Measurements from ENCODE around the gene SNX25.

The SNX25 gene

GRCh38 chr4:185246453-185246852, 37.1 kb downstream of the SNX25 start:
- in situ Hi-C loops (cut with MboI; ENCODE audit: low sequenced_read_pairs, unreplicated experiment) = no loop called here
- no peak for TF ChIP-seq CTCF (IDR thresholded peaks at IDR 0.05; ENCODE audit: borderline replicate concordance, control extremely low read depth, extremely low read depth, insufficient read depth, missing control alignments)
- DNase-seq (ENCODE audit: low spot score) = no peak

DNA sequence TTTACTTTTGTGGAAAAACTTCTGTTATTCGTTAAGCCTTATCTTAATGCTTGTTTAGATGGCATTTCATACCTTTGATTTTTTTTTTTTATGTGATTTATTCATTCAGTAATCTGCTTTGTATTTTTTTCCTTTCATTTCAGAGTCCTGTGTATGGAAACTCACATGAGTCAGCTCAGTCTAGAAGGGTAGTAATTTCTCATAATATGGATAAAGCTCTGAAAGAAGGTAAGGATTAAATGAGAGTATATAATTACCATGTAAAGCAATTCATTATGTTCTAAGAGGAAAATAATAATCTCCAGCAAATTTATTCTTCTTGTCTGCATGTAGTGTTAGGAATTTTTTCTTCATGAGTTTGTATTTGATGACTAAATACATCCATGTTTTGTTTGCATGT, 37.8 kb downstream of the SNX25 start:
- TF ChIP-seq CTCF (IDR thresholded peaks at IDR 0.05; ENCODE audit: borderline replicate concordance, control extremely low read depth, extremely low read depth, insufficient read depth, missing control alignments) = no peak
- no peak for DNase-seq (ENCODE audit: low spot score)
- in situ Hi-C loops (cut with MboI; ENCODE audit: low sequenced_read_pairs, unreplicated experiment) = no loop called here

DNA sequence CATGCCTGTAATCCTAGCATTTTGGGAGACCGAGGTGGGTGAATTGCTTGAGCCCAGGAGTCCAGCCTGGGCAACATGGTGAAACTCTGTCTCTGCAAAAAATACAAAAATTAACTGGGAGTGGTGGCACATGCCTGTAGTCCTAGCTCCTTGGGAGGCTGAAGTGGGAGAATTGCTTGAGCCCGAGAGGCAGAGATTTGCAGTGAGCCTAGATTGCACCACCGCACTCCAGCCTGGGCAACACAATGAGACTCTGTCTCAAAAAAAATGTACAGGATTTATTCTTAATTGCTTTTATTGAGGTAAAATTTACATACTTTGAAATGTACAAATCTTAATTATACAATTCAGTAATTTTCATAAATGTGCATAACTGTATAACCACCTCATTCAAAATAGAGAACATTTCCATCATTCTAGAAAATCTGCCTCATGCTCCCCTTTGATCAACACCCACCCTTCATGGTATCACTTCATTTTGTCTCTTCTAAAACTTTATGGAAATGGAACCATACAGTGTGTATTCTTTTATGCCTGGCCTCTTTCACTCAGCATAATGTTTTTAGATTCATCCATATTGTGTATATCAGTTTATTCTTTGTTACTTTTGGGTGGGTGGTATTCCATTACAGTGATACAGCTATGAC, 39.1 kb downstream of the SNX25 start:
- in situ Hi-C loops (cut with MboI; ENCODE audit: low sequenced_read_pairs, unreplicated experiment) = no loop called here
- no peak for DNase-seq (ENCODE audit: low spot score)
- no peak for TF ChIP-seq CTCF (IDR thresholded peaks at IDR 0.05; ENCODE audit: borderline replicate concordance, control extremely low read depth, extremely low read depth, insufficient read depth, missing control alignments)

- TF ChIP-seq CTCF (IDR thresholded peaks at IDR 0.05; ENCODE audit: borderline replicate concordance, control extremely low read depth, extremely low read depth, insufficient read depth, missing control alignments) = no peak
- in situ Hi-C loops (cut with MboI; ENCODE audit: low sequenced_read_pairs, unreplicated experiment) = no loop called here
- DNase-seq (ENCODE audit: low spot score) = no peak
Measured at GRCh38 chr4:185249105-185249504, 39.7 kb downstream of the SNX25 start.

GRCh38 chr4:185254434-185254833, 45.0 kb downstream of the SNX25 start:
- in situ Hi-C loops (cut with MboI; ENCODE audit: low sequenced_read_pairs, unreplicated experiment) = no loop called here
- DNase-seq (ENCODE audit: low spot score) = no peak
- no peak for TF ChIP-seq CTCF (IDR thresholded peaks at IDR 0.05; ENCODE audit: borderline replicate concordance, control extremely low read depth, extremely low read depth, insufficient read depth, missing control alignments)

GRCh38 chr4:185255868-185256267, 46.5 kb downstream of the SNX25 start:
- in situ Hi-C loops (cut with MboI; ENCODE audit: low sequenced_read_pairs, unreplicated experiment) = no loop called here
- DNase-seq (ENCODE audit: low spot score) = no peak
- TF ChIP-seq CTCF (IDR thresholded peaks at IDR 0.05; ENCODE audit: borderline replicate concordance, control extremely low read depth, extremely low read depth, insufficient read depth, missing control alignments) = no peak
